K562 (cell line): ENCODE data around the gene RASAL1. TPM values are rescaled to one million over a fixed set of nuclear protein-coding genes. Genes with fewer than 3 reads are reported as not detected.

ENCODE experiments used
- ATAC-seq: fragments of 200-7000 bp; cut with Tn5 transposase; 3 replicates; pipeline ENCODE4 v1.9.1; 2020; ENCODE audit warnings: moderate library complexity
- BruUV-seq: library from RNA; stranded (reverse); fragments of 400-500 nt; replicated peaks from 2 replicates; lab custom pipeline; 2021; lab: Mats Ljungman, UMichigan
- CTCF ChIA-PET: fragments of 300-600 bp; formaldehyde crosslinking; extraction: SDS; loops from one replicate; lab custom pipeline; 2021; ENCODE audit warnings: low intra/inter-chr PET ratio; lab: Yijun Ruan, JAX
- POLR2A ChIA-PET: fragments of 300-600, 350-650 bp; sonication (Branson Sonifier 250); formaldehyde crosslinking; extraction: SDS; loops from one replicate; lab custom pipeline; 2021; ENCODE audit warnings: antibody characterized with exemption, inconsistent platforms; lab: Yijun Ruan, JAX
- DNase-seq, 4 experiments: peaks; one replicate each; pipeline versions ENCODE4 v3.0.0 to v3.0.0-alpha.2; 2011 to 2018; ENCODE audit warnings: low spot score in 3 of 4, mixed read lengths in 3 of 4; ENCODE audit errors: extremely low read depth in 1 of 4
- FAIRE-seq: peaks from 2 replicates; lab custom pipeline; 2011; peaks lifted over from hg19 to GRCh38; lab: Jason Lieb, UNC
- H2AFZ ChIP-seq: 2 replicates; pipeline ENCODE4 v1.6.0; 2011; ENCODE audit warnings: low read depth, low read length, control low read depth, inconsistent platforms
- H3K27ac ChIP-seq: fragments of 200-600 bp; 3 replicates; pipeline ENCODE4 v1.8.0; 2011; ENCODE audit warnings: low read depth, mild to moderate bottlenecking, control low read depth, inconsistent platforms, low read length, moderate library complexity, mixed read lengths; ENCODE audit errors: extremely low read depth
- H3K27me3 ChIP-seq, 2 experiments: fragments of 300-600 bp in 1 of 2; 2 replicates in 1 of 2; 3 replicates in 1 of 2; pipeline versions ENCODE4 v1.6.0 to v1.8.0; 2011; ENCODE audit warnings: inconsistent platforms in 2 of 2, low read length in 2 of 2, mild to moderate bottlenecking in 1 of 2, mixed read lengths in 1 of 2, moderate library complexity in 1 of 2; ENCODE audit not compliant: control insufficient read depth in 2 of 2, insufficient read depth in 2 of 2
- H3K36me3 ChIP-seq: fragments of 300-600 bp; 3 replicates; pipeline ENCODE4 v1.8.0; 2011; ENCODE audit warnings: mild to moderate bottlenecking, low read length, inconsistent platforms; ENCODE audit not compliant: control insufficient read depth, insufficient read depth
- H3K4me1 ChIP-seq, 2 experiments: fragments of 200-600 bp in 1 of 2; replicated peaks in 1 of 2; 2 replicates in 1 of 2; 3 replicates in 1 of 2; pipeline versions ENCODE4 v1.5.1 to v1.8.0; 2011; ENCODE audit warnings: inconsistent platforms in 2 of 2, low read length in 2 of 2, mild to moderate bottlenecking in 1 of 2, mixed read lengths in 1 of 2, moderate library complexity in 1 of 2; ENCODE audit not compliant: control insufficient read depth in 2 of 2, insufficient read depth in 2 of 2
- H3K4me2 ChIP-seq: 2 replicates; pipeline ENCODE4 v1.6.1; 2011; ENCODE audit warnings: low read length, control low read depth, inconsistent platforms, mixed read lengths; ENCODE audit not compliant: insufficient read depth
- H3K4me3 ChIP-seq: fragments of 200-600 bp; sonication (generic), shearing (Covaris generic); 2 replicates; pipeline ENCODE4 v1.5.1; 2016; ENCODE audit warnings: control low read depth, inconsistent platforms
- H3K79me2 ChIP-seq: fragments of 200-600 bp; 3 replicates; pipeline ENCODE4 v1.8.0; 2011; ENCODE audit warnings: low read length, inconsistent platforms; ENCODE audit not compliant: control insufficient read depth, insufficient read depth
- H3K9ac ChIP-seq, 2 experiments: 2 replicates each; pipeline versions ENCODE4 v1.6.0 to v1.6.1; 2011; ENCODE audit warnings: low read depth in 2 of 2, low read length in 2 of 2, control low read depth in 1 of 2, inconsistent platforms in 1 of 2, mild to moderate bottlenecking in 1 of 2, mixed read lengths in 1 of 2; ENCODE audit not compliant: insufficient read depth in 1 of 2
- H3K9me1 ChIP-seq: one replicate; pipeline ENCODE4 v1.6.0; 2011; ENCODE audit warnings: inconsistent platforms, mild to moderate bottlenecking, low read length, moderate library complexity; ENCODE audit not compliant: control insufficient read depth, insufficient read depth
- H3K9me3 ChIP-seq: replicated peaks from 2 replicates; pipeline ENCODE4 v1.5.1; 2011; ENCODE audit warnings: low read depth, low read length, inconsistent platforms; ENCODE audit not compliant: control insufficient read depth, insufficient read depth
- H4K20me1 ChIP-seq: replicated peaks from 2 replicates; pipeline ENCODE4 v1.6.1; 2011; ENCODE audit warnings: low read length, inconsistent platforms, mixed read lengths; ENCODE audit not compliant: control insufficient read depth, insufficient read depth
- CBX1 ChIP-seq: sonication (generic); IDR thresholded peaks from 2 replicates; pipeline ENCODE4 v1.6.1; 2016; ENCODE audit warnings: antibody characterized with exemption, low read depth, mild to moderate bottlenecking
- CHD1 ChIP-seq: fragments of 200-600 bp; sonication (generic); IDR thresholded peaks from one replicate; pipeline ENCODE4 v1.6.1; 2012; ENCODE audit warnings: mild to moderate bottlenecking, moderate library complexity, low read length, inconsistent platforms
- MAX ChIP-seq: sonication (generic); formaldehyde crosslinking; IDR thresholded peaks from 2 replicates; pipeline ENCODE4 v1.9.0; 2022; ENCODE audit warnings: mild to moderate bottlenecking, missing genetic modification reagents
- SMARCA5 ChIP-seq: fragments of 450-650 bp; IDR thresholded peaks from 2 replicates; pipeline ENCODE4 v1.6.1; 2016
- TRIM24 ChIP-seq, 2 experiments: fragments of 450-650 bp; IDR thresholded peaks; 2 replicates each; pipeline ENCODE4 v1.6.1; 2016
- XRCC3 ChIP-seq: fragments of 450-650 bp; IDR thresholded peaks from 2 replicates; pipeline ENCODE4 v1.6.1; 2017; ENCODE audit warnings: mild to moderate bottlenecking, moderate library complexity
- ZNF76 ChIP-seq: fragments of 250-450 bp; sonication (Bioruptor Pico); IDR thresholded peaks from 2 replicates; pipeline ENCODE4 v1.4.0; 2020; ENCODE audit warnings: mild to moderate bottlenecking, moderate library complexity, borderline replicate concordance
- WGBS: fragments of 100-300 bp; shearing (Covaris generic); methylation state at CpG from one replicate; pipeline ENCODE4 v1.1.6; 2016; ENCODE audit warnings: low coverage, mixed read lengths; ENCODE audit not compliant: insufficient coverage; ENCODE audit errors: missing lambda C conversion rate; 5-methylcytosine and 5-hydroxymethylcytosine counted together
- in situ Hi-C: fragments of 300-500 bp; cut with MboI; formaldehyde crosslinking; loops from 4 replicates; pipeline ENCODE4 v1.15.0; 2018; ENCODE audit warnings: inconsistent platforms, mixed read lengths
- intact Hi-C: fragments of 100-400 bp; cut with micrococcal nuclease; formaldehyde crosslinking; loops from 2 replicates; pipeline ENCODE4 v1.14.2; 2022
- polyA plus RNA-seq, 8 experiments: library from polyadenylated mRNA; depleted of rRNA in 4 of 8; stranded (reverse) in 5 of 8; unstranded in 3 of 8; fragments of >200 nt; fragmentation: Nextera tagmentation in 2 of 8; fragmentation: Illumina TruSeq in 1 of 8; extraction: Ambion mirVana in 2 of 8; extraction: Trizol in 1 of 8; gene quantifications; 2 replicates each; pipeline versions ENCODE4 v1.2.1 to v1.2.3, GENCODE V29; 2011 to 2014; ENCODE audit warnings: inconsistent platforms in 1 of 8, missing spikeins in 1 of 8
- total RNA-seq, 7 experiments: library from RNA; depleted of rRNA in 6 of 7; stranded (reverse); fragments of >200 nt in 6 of 7; fragmentation: Illumina TruSeq in 2 of 7; extraction: Trizol in 2 of 7; gene quantifications; 2 replicates each; pipeline versions ENCODE4 v1.2.1 to v1.2.3, GENCODE V29; 2011 to 2021; ENCODE audit warnings: low replicate concordance in 1 of 7
- TF ChIP-seq, protein P1 (sequence below): sonication (generic); formaldehyde crosslinking; IDR thresholded peaks from 2 replicates; pipeline ENCODE4 v1.8.0; 2022; ENCODE audit warnings: missing genetic modification reagents, mild to moderate bottlenecking, moderate library complexity, borderline replicate concordance

Gene RASAL1
- total and polyA plus RNA-seq, 9 of the 15 experiments (the other 6 are each of a cell fraction or from before 2014, with no cell fraction given), result 0.06 to 0.16 (median 0.14) TPM; not detected in 6

GRCh38 chr12:113105606-113106271, 29.8 kb downstream of the RASAL1 start:
- in situ Hi-C loops, result no loop called here
- BruUV-seq, result no TSS peak
- no peaks in the 10 kb centered on the region for H3K79me2 ChIP-seq
- TF ChIP-seq XRCC3 (no peak), ZNF76 (CRISPR knock-in tag) (no peak), SMARCA5 (no peak), MAX (CRISPR knock-in tag) (no peak), CBX1 (no peak), TRIM24 (IDR thresholded peaks at IDR 0.05) (no peak), CHD1 (no peak)
- TF ChIP-seq, protein P1, sequence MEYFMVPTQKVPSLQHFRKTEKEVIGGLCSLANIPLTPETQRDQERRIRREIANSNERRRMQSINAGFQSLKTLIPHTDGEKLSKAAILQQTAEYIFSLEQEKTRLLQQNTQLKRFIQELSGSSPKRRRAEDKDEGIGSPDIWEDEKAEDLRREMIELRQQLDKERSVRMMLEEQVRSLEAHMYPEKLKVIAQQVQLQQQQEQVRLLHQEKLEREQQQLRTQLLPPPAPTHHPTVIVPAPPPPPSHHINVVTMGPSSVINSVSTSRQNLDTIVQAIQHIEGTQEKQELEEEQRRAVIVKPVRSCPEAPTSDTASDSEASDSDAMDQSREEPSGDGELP (CRISPR knock-in tag), result no peak
- no peak overlapping the region for H3K9ac ChIP-seq
- H3K27me3 ChIP-seq, result peaks cover 3 to 40% of the 10 kb centered on the region in 2 experiments; a peak in 3 of 5 replicates
- intact Hi-C loops, result no loop called here
- H3K36me3 ChIP-seq, result no peaks in the 10 kb centered on the region
- ChIA-PET POLR2A (no interaction called here), CTCF (no interaction called here)
- no peak for FAIRE-seq
- H3K4me1 ChIP-seq, result peaks cover 0 to 8% of the 10 kb centered on the region in 2 experiments; a peak in 2 of 5 replicates
- H3K9me3 ChIP-seq, result no peaks in the 10 kb centered on the region
- no peak for DNase-seq
- H4K20me1 ChIP-seq, result peaks cover 4% of the 10 kb centered on the region; the same call in 1 of the 2 replicates
- H2AFZ ChIP-seq, result no peak overlapping the region
- no peak overlapping the region for H3K27ac ChIP-seq
- 10% methylated on average over 12 of the region's 15 CpGs for WGBS
- H3K9me1 ChIP-seq, result no peaks in the 10 kb centered on the region
- no peak for ATAC-seq
- H3K4me2 ChIP-seq, result no peak overlapping the region
- no peak overlapping the region for H3K4me3 ChIP-seq
